ENCODE measurements around the gene SLC24A3. TPM values are rescaled to one million over a fixed set of nuclear protein-coding genes. Genes with fewer than 3 reads are reported as not detected.

Gene SLC24A3
- total and polyA plus RNA-seq, 2 of the 13 experiments (the other 11 are each of a cell fraction or from before 2014, with no cell fraction given), result not detected

DNA sequence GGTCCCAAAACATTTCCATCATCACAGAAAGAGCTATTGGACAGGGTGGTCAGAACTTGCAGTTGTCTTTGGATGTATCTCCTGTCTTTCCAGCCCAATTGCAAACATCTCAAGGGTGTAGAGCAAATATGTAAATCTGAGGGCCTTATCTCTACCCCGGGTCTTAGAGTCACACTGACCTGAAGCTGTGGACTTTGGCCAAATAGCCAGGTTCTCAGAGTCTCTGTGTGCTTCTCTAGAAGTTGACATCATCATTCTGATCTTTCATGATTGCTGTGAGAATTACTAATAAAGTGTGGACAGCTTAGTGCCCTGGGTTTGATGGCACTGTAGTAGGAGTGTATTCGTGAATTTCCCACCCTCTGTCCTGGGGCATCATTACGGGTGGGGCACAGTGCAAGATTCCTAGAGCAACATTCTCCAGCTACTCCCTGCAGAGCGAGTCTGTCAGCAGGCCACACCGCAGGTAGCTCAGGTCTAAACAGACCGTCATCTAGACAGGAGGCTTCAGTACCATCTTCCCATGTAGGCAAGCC is 71.1 kb downstream of the SLC24A3 start:
- H3K36me3 ChIP-seq (replicated peaks in 1 of 2; ENCODE audit: control insufficient read depth in 1 of 2, insufficient read depth in 2 of 2, low read length in 2 of 2), result no peaks in the 10 kb centered on the region
- H3K4me1 ChIP-seq (ENCODE audit: insufficient read depth, low read length), result no peaks in the 10 kb centered on the region
- CTCF ChIA-PET (ENCODE audit: low intra/inter-chr PET ratio, low total read pairs), result no interaction called here
- H4K20me1 ChIP-seq (ENCODE audit: insufficient read depth, low read length), result no peaks in the 10 kb centered on the region
- in situ Hi-C loops (cut with HindIII; ENCODE audit: extremely low pct_ligation_motif_present, low pct_unique_long_range_greater_than_20kb), result no loop called here
- DNase-seq (ENCODE audit: low spot score), result no peak
- POLR2A ChIA-PET, result no interaction called here
- H3K9me3 ChIP-seq (ENCODE audit: low read length), result no peaks in the 10 kb centered on the region
- no peaks in the 10 kb centered on the region for H3K27me3 ChIP-seq (ENCODE audit: control insufficient read depth in 1 of 2, insufficient read depth in 2 of 2, low read length in 2 of 2)
- no peak overlapping the region for H3K4me3 ChIP-seq (replicated peaks in 1 of 3; ENCODE audit: insufficient read depth in 1 of 3, low read depth in 2 of 3, low read length in 3 of 3)
- WGBS (ENCODE audit: low lambda C conversion rate), result 44% methylated on average over 6 of the region's 6 CpGs
- intact Hi-C loops (cut with micrococcal nuclease; ENCODE audit: unreplicated experiment), result no loop called here
- TF ChIP-seq ZNF737 (CRISPR knock-in tag; IDR thresholded peaks at IDR 0.05; ENCODE audit: borderline replicate concordance) (no peak), FOSL1 (CRISPR knock-in tag; IDR thresholded peaks at IDR 0.05; ENCODE audit: borderline replicate concordance) (no peak)
- TF ChIP-seq, protein P1, sequence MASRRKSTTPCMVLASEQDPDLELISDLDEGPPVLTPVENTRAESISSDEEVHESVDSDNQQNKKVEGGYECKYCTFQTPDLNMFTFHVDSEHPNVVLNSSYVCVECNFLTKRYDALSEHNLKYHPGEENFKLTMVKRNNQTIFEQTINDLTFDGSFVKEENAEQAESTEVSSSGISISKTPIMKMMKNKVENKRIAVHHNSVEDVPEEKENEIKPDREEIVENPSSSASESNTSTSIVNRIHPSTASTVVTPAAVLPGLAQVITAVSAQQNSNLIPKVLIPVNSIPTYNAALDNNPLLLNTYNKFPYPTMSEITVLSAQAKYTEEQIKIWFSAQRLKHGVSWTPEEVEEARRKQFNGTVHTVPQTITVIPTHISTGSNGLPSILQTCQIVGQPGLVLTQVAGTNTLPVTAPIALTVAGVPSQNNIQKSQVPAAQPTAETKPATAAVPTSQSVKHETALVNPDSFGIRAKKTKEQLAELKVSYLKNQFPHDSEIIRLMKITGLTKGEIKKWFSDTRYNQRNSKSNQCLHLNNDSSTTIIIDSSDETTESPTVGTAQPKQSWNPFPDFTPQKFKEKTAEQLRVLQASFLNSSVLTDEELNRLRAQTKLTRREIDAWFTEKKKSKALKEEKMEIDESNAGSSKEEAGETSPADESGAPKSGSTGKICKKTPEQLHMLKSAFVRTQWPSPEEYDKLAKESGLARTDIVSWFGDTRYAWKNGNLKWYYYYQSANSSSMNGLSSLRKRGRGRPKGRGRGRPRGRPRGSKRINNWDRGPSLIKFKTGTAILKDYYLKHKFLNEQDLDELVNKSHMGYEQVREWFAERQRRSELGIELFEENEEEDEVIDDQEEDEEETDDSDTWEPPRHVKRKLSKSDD (CRISPR knock-in tag; IDR thresholded peaks at IDR 0.05; ENCODE audit: low read depth), result no peak
- TF ChIP-seq, protein P2, sequence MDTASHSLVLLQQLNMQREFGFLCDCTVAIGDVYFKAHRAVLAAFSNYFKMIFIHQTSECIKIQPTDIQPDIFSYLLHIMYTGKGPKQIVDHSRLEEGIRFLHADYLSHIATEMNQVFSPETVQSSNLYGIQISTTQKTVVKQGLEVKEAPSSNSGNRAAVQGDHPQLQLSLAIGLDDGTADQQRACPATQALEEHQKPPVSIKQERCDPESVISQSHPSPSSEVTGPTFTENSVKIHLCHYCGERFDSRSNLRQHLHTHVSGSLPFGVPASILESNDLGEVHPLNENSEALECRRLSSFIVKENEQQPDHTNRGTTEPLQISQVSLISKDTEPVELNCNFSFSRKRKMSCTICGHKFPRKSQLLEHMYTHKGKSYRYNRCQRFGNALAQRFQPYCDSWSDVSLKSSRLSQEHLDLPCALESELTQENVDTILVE (CRISPR knock-in tag; IDR thresholded peaks at IDR 0.05), result no peak
- H2AFZ ChIP-seq (ENCODE audit: low read length), result no peak overlapping the region
- H3K9ac ChIP-seq (ENCODE audit: insufficient read depth, low read depth, low read length), result no peak overlapping the region
- no TSS peak for BruUV-seq (replicated peaks)
- no peaks in the 10 kb centered on the region for H3K79me2 ChIP-seq (ENCODE audit: insufficient read depth, low read length)
- no peak for FAIRE-seq
- no peak for ATAC-seq
- H3K4me2 ChIP-seq (ENCODE audit: low read depth, low read length), result no peak overlapping the region
- no peak overlapping the region for H3K27ac ChIP-seq (ENCODE audit: extremely low read length, insufficient read depth, low read length)
